Measurements from ENCODE around the gene PDHX. TPM values are rescaled to one million over a fixed set of nuclear protein-coding genes. Genes with fewer than 3 reads are reported as not detected.

Gene PDHX
- total RNA-seq, 1 donor from 2014 or later, result 31.8 TPM

- no peak for DNase-seq (ENCODE audit: low spot score)
- no peaks in the 10 kb centered on the region for H3K36me3 Mint-ChIP-seq (ENCODE audit: low read depth, unreplicated experiment)
- no peak for TF ChIP-seq CTCF (IDR thresholded peaks at IDR 0.05; ENCODE audit: unreplicated experiment)
- peaks cover 23% of the 10 kb centered on the region for H3K4me1 Mint-ChIP-seq (ENCODE audit: unreplicated experiment)
- H3K4me3 Mint-ChIP-seq (ENCODE audit: unreplicated experiment), result no peak overlapping the region
- no peak overlapping the region for H3K27ac Mint-ChIP-seq (ENCODE audit: unreplicated experiment)
- H3K27me3 Mint-ChIP-seq (ENCODE audit: unreplicated experiment), result peaks cover 3% of the 10 kb centered on the region
- H3K9me3 Mint-ChIP-seq (ENCODE audit: unreplicated experiment), result no peaks in the 10 kb centered on the region
Observed at GRCh38 chr11:35034401-35034800, 118.0 kb downstream of the PDHX start.

GRCh38 chr11:35035894-35036408, 119.5 kb downstream of the PDHX start:
- Mint-ChIP-seq H3K27me3 (ENCODE audit: unreplicated experiment) (peaks cover 2% of the 10 kb centered on the region), H3K27ac (ENCODE audit: unreplicated experiment) (no peak overlapping the region), H3K4me3 (ENCODE audit: unreplicated experiment) (no peak overlapping the region), H3K36me3 (ENCODE audit: low read depth, unreplicated experiment) (no peaks in the 10 kb centered on the region), H3K9me3 (ENCODE audit: unreplicated experiment) (no peaks in the 10 kb centered on the region), H3K4me1 (ENCODE audit: unreplicated experiment) (peaks cover 23% of the 10 kb centered on the region)
- no peak for DNase-seq (ENCODE audit: low spot score)
- TF ChIP-seq CTCF (IDR thresholded peaks at IDR 0.05; ENCODE audit: unreplicated experiment), result no peak

GRCh38 chr11:35036639-35037038, 120.2 kb downstream of the PDHX start:
- Mint-ChIP-seq H3K4me1 (ENCODE audit: unreplicated experiment) (peaks cover 23% of the 10 kb centered on the region), H3K4me3 (ENCODE audit: unreplicated experiment) (no peak overlapping the region), H3K27ac (ENCODE audit: unreplicated experiment) (no peak overlapping the region), H3K9me3 (ENCODE audit: unreplicated experiment) (no peaks in the 10 kb centered on the region), H3K36me3 (ENCODE audit: low read depth, unreplicated experiment) (no peaks in the 10 kb centered on the region), H3K27me3 (ENCODE audit: unreplicated experiment) (peaks cover 3% of the 10 kb centered on the region)
- DNase-seq (ENCODE audit: low spot score), result no peak
- TF ChIP-seq CTCF (IDR thresholded peaks at IDR 0.05; ENCODE audit: unreplicated experiment), result no peak

- Mint-ChIP-seq H3K27me3 (ENCODE audit: unreplicated experiment) (peaks cover 5% of the 10 kb centered on the region), H3K9me3 (ENCODE audit: unreplicated experiment) (no peaks in the 10 kb centered on the region), H3K27ac (ENCODE audit: unreplicated experiment) (no peak overlapping the region), H3K36me3 (ENCODE audit: low read depth, unreplicated experiment) (no peaks in the 10 kb centered on the region), H3K4me1 (ENCODE audit: unreplicated experiment) (peaks cover 29% of the 10 kb centered on the region), H3K4me3 (ENCODE audit: unreplicated experiment) (no peak overlapping the region)
- TF ChIP-seq CTCF (IDR thresholded peaks at IDR 0.05; ENCODE audit: unreplicated experiment), result no peak
- DNase-seq (ENCODE audit: low spot score), result no peak
Observed at GRCh38 chr11:35038211-35038928, 122.0 kb downstream of the PDHX start.

GRCh38 chr11:35039076-35039475, 122.7 kb downstream of the PDHX start:
- Mint-ChIP-seq H3K4me1 (ENCODE audit: unreplicated experiment) (peaks cover 26% of the 10 kb centered on the region), H3K27me3 (ENCODE audit: unreplicated experiment) (peaks cover 4% of the 10 kb centered on the region), H3K9me3 (ENCODE audit: unreplicated experiment) (no peaks in the 10 kb centered on the region), H3K36me3 (ENCODE audit: low read depth, unreplicated experiment) (no peaks in the 10 kb centered on the region), H3K4me3 (ENCODE audit: unreplicated experiment) (no peak overlapping the region), H3K27ac (ENCODE audit: unreplicated experiment) (no peak overlapping the region)
- DNase-seq (ENCODE audit: low spot score), result no peak
- no peak for TF ChIP-seq CTCF (IDR thresholded peaks at IDR 0.05; ENCODE audit: unreplicated experiment)
